Cardiac muscle cell (in vitro differentiated cells and primary cell): Measurements from ENCODE around the gene CTTNBP2. TPM values are rescaled to one million over a fixed set of nuclear protein-coding genes. Genes with fewer than 3 reads are reported as not detected.
A peak's percentile ranks its signal among the peaks of the same experiment; 100 is the strongest.

Experiments used
- DNase-seq, 2 donors: peaks; one replicate each; pipeline versions ENCODE4 v3.0.0 to v3.0.0-alpha.2; 2010 to 2017; ENCODE audit warnings: low read depth in 1 of 2, low spot score in 1 of 2
- H3K27ac ChIP-seq: fragments of 200-600 bp; sonication (generic); 2 replicates; pipeline ENCODE4 v1.5.1; 2016
- H3K27me3 ChIP-seq: fragments of 200-600 bp; sonication (generic); 2 replicates; pipeline ENCODE4 v1.6.0; 2016; ENCODE audit warnings: control low read depth
- H3K36me3 ChIP-seq: fragments of 200-600 bp; sonication (generic); 2 replicates; pipeline ENCODE4 v1.5.1; 2016; ENCODE audit warnings: control low read depth
- H3K4me1 ChIP-seq: fragments of 200-600 bp; sonication (generic); 2 replicates; pipeline ENCODE4 v1.8.1; 2017; ENCODE audit warnings: low read depth, mild to moderate bottlenecking, mixed run types
- H3K4me3 ChIP-seq: fragments of 200-600 bp; sonication (generic); 2 replicates; pipeline ENCODE4 v1.5.1; 2016; ENCODE audit warnings: mild to moderate bottlenecking
- H3K9me3 ChIP-seq: fragments of 200-600 bp; sonication (generic); 2 replicates; pipeline ENCODE4 v1.5.1; 2017; ENCODE audit warnings: low read depth, mild to moderate bottlenecking, control low read depth
- CTCF ChIP-seq: IDR thresholded peaks from 2 replicates; pipeline ENCODE4 v1.5.1; 2012; ENCODE audit warnings: low read depth, mild to moderate bottlenecking, low read length
- polyA plus RNA-seq: library from polyadenylated mRNA; unstranded; fragments of >200 nt; fragmentation: Nextera tagmentation; extraction: Ambion mirVana; gene quantifications from 2 replicates; pipeline ENCODE4 v1.2.1, GENCODE V29; 2016
- total RNA-seq: library from RNA; depleted of rRNA; stranded (reverse); fragments of >200 nt; gene quantifications from 2 replicates; pipeline ENCODE4 v1.2.3, GENCODE V29; 2016

Gene CTTNBP2
- total and polyA plus RNA-seq, 2 experiments from 2014 or later: 30.0 to 51.2 TPM

GRCh38 chr7:117771756-117772155, 101.5 kb downstream of the CTTNBP2 start:
- Histone ChIP-seq H3K36me3 (peaks cover 18% of the 10 kb centered on the region), H3K4me1 (no peaks in the 10 kb centered on the region), H3K4me3 (no peak overlapping the region), H3K27ac (peak overlapping the region; percentile 9), H3K9me3 (no peaks in the 10 kb centered on the region), H3K27me3 (no peaks in the 10 kb centered on the region)
- DNase-seq: no peak
- TF ChIP-seq CTCF: no peak

- H3K36me3 ChIP-seq: peaks cover 9% of the 10 kb centered on the region
- no peak for TF ChIP-seq CTCF
- no peak for DNase-seq
- no peaks in the 10 kb centered on the region for H3K27me3 ChIP-seq
- H3K9me3 ChIP-seq: no peaks in the 10 kb centered on the region
- no peaks in the 10 kb centered on the region for H3K4me1 ChIP-seq
- H3K27ac ChIP-seq: peak overlapping the region; percentile 24
- no peak overlapping the region for H3K4me3 ChIP-seq
Measured at GRCh38 chr7:117769085-117769484, 104.2 kb downstream of the CTTNBP2 start.

GRCh38 chr7:117767951-117768350, 105.3 kb downstream of the CTTNBP2 start:
- Histone ChIP-seq H3K4me1 (no peaks in the 10 kb centered on the region), H3K4me3 (no peak overlapping the region), H3K27me3 (no peaks in the 10 kb centered on the region), H3K27ac (no peak overlapping the region), H3K9me3 (no peaks in the 10 kb centered on the region), H3K36me3 (peaks cover 9% of the 10 kb centered on the region)
- no peak for TF ChIP-seq CTCF
- DNase-seq: no peak

GRCh38 chr7:117766913-117767312, 106.3 kb downstream of the CTTNBP2 start:
- H3K4me3 ChIP-seq: no peak overlapping the region
- no peak overlapping the region for H3K27ac ChIP-seq
- H3K4me1 ChIP-seq: no peaks in the 10 kb centered on the region
- H3K9me3 ChIP-seq: no peaks in the 10 kb centered on the region
- no peak for TF ChIP-seq CTCF
- no peak for DNase-seq
- no peaks in the 10 kb centered on the region for H3K27me3 ChIP-seq
- peaks cover 9% of the 10 kb centered on the region for H3K36me3 ChIP-seq

- Histone ChIP-seq H3K4me1 (peaks cover 6% of the 10 kb centered on the region), H3K27ac (no peak overlapping the region), H3K4me3 (no peak overlapping the region), H3K9me3 (no peaks in the 10 kb centered on the region), H3K27me3 (no peaks in the 10 kb centered on the region), H3K36me3 (peaks cover 19% of the 10 kb centered on the region)
- no peak for TF ChIP-seq CTCF
- DNase-seq: no peak
Measured at GRCh38 chr7:117764031-117764430, 109.2 kb downstream of the CTTNBP2 start.

- H3K27me3 ChIP-seq: no peaks in the 10 kb centered on the region
- peaks cover 6% of the 10 kb centered on the region for H3K4me1 ChIP-seq
- no peak overlapping the region for H3K4me3 ChIP-seq
- TF ChIP-seq CTCF: no peak
- DNase-seq: no peak
- peak overlapping the region; percentile 32 for H3K27ac ChIP-seq
- peaks cover 29% of the 10 kb centered on the region for H3K36me3 ChIP-seq
- no peaks in the 10 kb centered on the region for H3K9me3 ChIP-seq
Measured at GRCh38 chr7:117762055-117762454, 111.2 kb downstream of the CTTNBP2 start.
